HepG2 (cell line): ENCODE results near the gene STAT4. TPM values are rescaled to one million over a fixed set of nuclear protein-coding genes. Genes with fewer than 3 reads are reported as not detected.

ENCODE experiments used
- ATAC-seq: fragments of 200-7000 bp; cut with Tn5 transposase; 3 replicates; pipeline ENCODE4 v1.9.1; 2020; ENCODE audit warnings: mild to moderate bottlenecking, moderate library complexity
- BruUV-seq: library from RNA; stranded (reverse); fragments of 400-500 nt; replicated peaks from 2 replicates; lab custom pipeline; 2021; lab: Mats Ljungman, UMichigan
- CTCF ChIA-PET: fragments of 300-600 bp; formaldehyde crosslinking; extraction: SDS; loops from one replicate; lab custom pipeline; 2021; ENCODE audit warnings: low total read pairs, inconsistent platforms, low intra/inter-chr PET ratio; lab: Yijun Ruan, JAX
- POLR2A ChIA-PET: fragments of 350-600 bp; sonication (Branson Sonifier 250); formaldehyde crosslinking; loops from one replicate; lab custom pipeline; 2020; ENCODE audit warnings: antibody characterized with exemption, inconsistent platforms; lab: Yijun Ruan, JAX
- DNase-seq: peaks from one replicate; pipeline ENCODE4 v3.0.0-alpha.2; 2015; ENCODE audit warnings: low spot score
- FAIRE-seq: peaks from 3 replicates; lab custom pipeline; 2011; peaks lifted over from hg19 to GRCh38; lab: Jason Lieb, UNC
- H2AFZ ChIP-seq: one replicate; pipeline ENCODE4 v1.6.1; 2011; ENCODE audit warnings: low read length, inconsistent platforms
- H3K27ac ChIP-seq: fragments of 300-600 bp; 3 replicates; pipeline ENCODE4 v1.8.0; 2011; ENCODE audit warnings: mixed run types, mild to moderate bottlenecking, mixed read lengths, low read length, inconsistent platforms; ENCODE audit not compliant: insufficient read depth; ENCODE audit errors: extremely low read length
- H3K27me3 ChIP-seq, 2 experiments: fragments of 200-600 bp in 1 of 2; 2 replicates in 1 of 2; 3 replicates in 1 of 2; pipeline versions ENCODE4 v1.6.0 to v1.8.0; 2011; ENCODE audit warnings: low read length in 2 of 2, mild to moderate bottlenecking in 2 of 2, moderate library complexity in 2 of 2, inconsistent platforms in 1 of 2; ENCODE audit not compliant: insufficient read depth in 2 of 2, control insufficient read depth in 1 of 2
- H3K36me3 ChIP-seq, 2 experiments: fragments of 200-600 bp in 1 of 2; replicated peaks in 1 of 2; 2 replicates in 1 of 2; 3 replicates in 1 of 2; pipeline versions ENCODE4 v1.5.1 to v1.8.0; 2011; ENCODE audit warnings: low read length in 2 of 2, inconsistent platforms in 1 of 2; ENCODE audit not compliant: insufficient read depth in 2 of 2, control insufficient read depth in 1 of 2
- H3K4me1 ChIP-seq: 2 replicates; pipeline ENCODE4 v1.5.1; 2012; ENCODE audit warnings: low read length, inconsistent platforms; ENCODE audit not compliant: insufficient read depth
- H3K4me2 ChIP-seq: 2 replicates; pipeline ENCODE4 v1.6.0; 2011; ENCODE audit warnings: low read depth, low read length, inconsistent platforms
- H3K4me3 ChIP-seq, 3 experiments: fragments of 200-600 bp in 1 of 3; sonication (generic), shearing (Covaris generic) in 1 of 3; replicated peaks in 1 of 3; 2 replicates each; pipeline ENCODE4 v1.5.1; 2011 to 2016; ENCODE audit warnings: low read length in 3 of 3, inconsistent platforms in 2 of 3, low read depth in 2 of 3, mild to moderate bottlenecking in 2 of 3, control low read depth in 1 of 3, mixed read lengths in 1 of 3; ENCODE audit not compliant: insufficient read depth in 1 of 3
- H3K79me2 ChIP-seq: one replicate; pipeline ENCODE4 v1.6.1; 2011; ENCODE audit warnings: low read length, inconsistent platforms; ENCODE audit not compliant: insufficient read depth
- H3K9ac ChIP-seq: 2 replicates; pipeline ENCODE4 v1.6.0; 2011; ENCODE audit warnings: mild to moderate bottlenecking, low read depth, low read length, inconsistent platforms; ENCODE audit not compliant: insufficient read depth
- H3K9me3 ChIP-seq: 2 replicates; pipeline ENCODE4 v1.5.1; 2012; ENCODE audit warnings: mild to moderate bottlenecking, low read length
- H4K20me1 ChIP-seq: 2 replicates; pipeline ENCODE4 v1.6.0; 2011; ENCODE audit warnings: inconsistent platforms, mild to moderate bottlenecking, low read length, moderate library complexity; ENCODE audit not compliant: insufficient read depth
- ARNTL ChIP-seq: sonication (generic); formaldehyde crosslinking; IDR thresholded peaks from 2 replicates; pipeline ENCODE4 v1.4.0; 2020; ENCODE audit warnings: mild to moderate bottlenecking, missing genetic modification reagents
- ATF7 ChIP-seq, 2 experiments: fragments of 450-650 bp in 1 of 2; sonication (generic) in 1 of 2; formaldehyde crosslinking in 1 of 2; IDR thresholded peaks; 2 replicates each; pipeline versions ENCODE4 v1.4.0 to v1.6.1; 2016 to 2020; ENCODE audit warnings: antibody characterized with exemption in 1 of 2, mild to moderate bottlenecking in 1 of 2, missing genetic modification reagents in 1 of 2
- CEBPG ChIP-seq: IDR thresholded peaks from 2 replicates; pipeline ENCODE4 v1.6.1; 2016
- GFI1 ChIP-seq: sonication (generic); formaldehyde crosslinking; IDR thresholded peaks from 2 replicates; pipeline ENCODE4 v1.5.0; 2020; ENCODE audit warnings: missing genetic modification reagents, mild to moderate bottlenecking, borderline replicate concordance
- MED1 ChIP-seq: sonication (generic); formaldehyde crosslinking; IDR thresholded peaks from 2 replicates; pipeline ENCODE4 v1.4.0; 2020; ENCODE audit warnings: missing genetic modification reagents
- NR3C1 ChIP-seq: sonication (generic); formaldehyde crosslinking; IDR thresholded peaks from 2 replicates; pipeline ENCODE4 v1.4.0; 2020; ENCODE audit warnings: missing genetic modification reagents
- TCF7L2 ChIP-seq: IDR thresholded peaks from 2 replicates; pipeline ENCODE4 v1.6.1; 2011; ENCODE audit warnings: mild to moderate bottlenecking, low read depth, low read length, moderate library complexity
- ZEB1 ChIP-seq: IDR thresholded peaks from 2 replicates; pipeline ENCODE4 v1.6.1; 2012; ENCODE audit warnings: mild to moderate bottlenecking, low read depth, inconsistent platforms; ENCODE audit not compliant: insufficient replicate concordance
- ZFP62 ChIP-seq: sonication (generic); formaldehyde crosslinking; IDR thresholded peaks from 2 replicates; pipeline ENCODE4 v1.4.0; 2020; ENCODE audit warnings: missing genetic modification reagents
- ZKSCAN8 ChIP-seq: IDR thresholded peaks from 2 replicates; pipeline ENCODE4 v1.6.1; 2016; ENCODE audit warnings: borderline replicate concordance, missing genetic modification reagents, missing compliant biosample characterization
- ZNF460 ChIP-seq: sonication (generic); formaldehyde crosslinking; IDR thresholded peaks from 2 replicates; pipeline ENCODE4 v1.5.1; 2020; ENCODE audit warnings: missing genetic modification reagents, mild to moderate bottlenecking, borderline replicate concordance
- ZNF563 ChIP-seq: sonication (generic); formaldehyde crosslinking; IDR thresholded peaks from 2 replicates; pipeline ENCODE4 v1.8.0; 2022; ENCODE audit warnings: mild to moderate bottlenecking, moderate library complexity, missing genetic modification reagents
- ZNF607 ChIP-seq: sonication (generic); formaldehyde crosslinking; IDR thresholded peaks from 2 replicates; pipeline ENCODE4 v1.5.1; 2020; ENCODE audit warnings: missing genetic modification reagents, mild to moderate bottlenecking, borderline replicate concordance
- ZNF629 ChIP-seq: sonication (generic); formaldehyde crosslinking; conservative IDR thresholded peaks from 2 replicates; pipeline ENCODE4 v1.5.0; 2020; ENCODE audit warnings: missing genetic modification reagents
- ZNF678 ChIP-seq: sonication (generic); formaldehyde crosslinking; IDR thresholded peaks from 2 replicates; pipeline ENCODE4 v1.4.0; 2020; ENCODE audit warnings: mild to moderate bottlenecking, missing genetic modification reagents
- WGBS: methylation state at CpG from one replicate; pipeline ENCODE4 v1.1.6; 2017; ENCODE audit warnings: low lambda C conversion rate; 5-methylcytosine and 5-hydroxymethylcytosine counted together
- in situ Hi-C: cut with HindIII; loops from 2 replicates; pipeline ENCODE4 v1.10.0; 2017; ENCODE audit warnings: low pct_unique_long_range_greater_than_20kb; ENCODE audit not compliant: extremely low pct_ligation_motif_present
- intact Hi-C: fragments of 100-400 bp; cut with micrococcal nuclease; formaldehyde crosslinking; loops from one replicate; pipeline ENCODE4 v1.10.0; 2022; ENCODE audit not compliant: unreplicated experiment
- polyA plus RNA-seq, 8 experiments: library from polyadenylated mRNA; depleted of rRNA in 3 of 8; stranded (reverse) in 7 of 8; unstranded in 1 of 8; fragments of >200 nt; fragmentation: Illumina TruSeq in 4 of 8; extraction: Trizol in 4 of 8; gene quantifications; 2 replicates each; pipeline versions ENCODE4 v1.2.1 to v1.2.3, GENCODE V29; 2011 to 2016; ENCODE audit warnings: low read depth in 4 of 8, missing spikeins in 1 of 8, mixed read lengths in 1 of 8; ENCODE audit not compliant: insufficient read depth in 1 of 8
- total RNA-seq, 5 experiments: library from RNA; depleted of rRNA; stranded (reverse); fragments of >200 nt; fragmentation: Illumina TruSeq; extraction: Trizol; gene quantifications; 2 replicates each; pipeline ENCODE4 v1.2.3, GENCODE V29; 2016; ENCODE audit warnings: low read depth in 1 of 5
- TF ChIP-seq, protein P1 (sequence below): sonication (generic); formaldehyde crosslinking; IDR thresholded peaks from 2 replicates; pipeline ENCODE4 v1.4.0; 2020; ENCODE audit warnings: missing genetic modification reagents

STAT4 gene
- total and polyA plus RNA-seq, 2 of the 13 experiments (the other 11 are each of a cell fraction or from before 2014, with no cell fraction given), result 0.37 TPM; not detected in 1

DNA sequence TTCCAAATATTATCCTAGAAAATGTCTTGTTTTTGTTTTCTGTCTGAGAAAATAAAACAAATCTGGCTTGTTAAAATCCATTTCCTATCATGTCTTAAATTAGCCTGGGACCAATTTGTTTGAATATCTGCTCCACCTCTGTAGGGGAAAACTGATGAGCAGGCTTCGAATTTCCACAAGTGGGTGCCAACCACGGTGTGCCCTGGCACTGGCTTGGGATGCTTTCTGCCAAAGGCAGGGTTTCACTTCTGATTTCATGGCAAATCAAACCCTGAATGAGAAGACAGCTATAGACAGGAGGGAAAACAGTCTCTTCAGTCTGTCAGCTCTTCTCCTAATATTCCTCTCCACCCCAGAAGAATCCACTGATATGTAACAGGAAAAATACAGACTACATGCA lies 33.7 kb upstream of the STAT4 start:
- Histone ChIP-seq H3K9ac (no peak overlapping the region), H2AFZ (no peak overlapping the region), H3K27me3 (no peaks in the 10 kb centered on the region), H3K27ac (no peak overlapping the region), H3K79me2 (no peaks in the 10 kb centered on the region), H3K4me1 (0 out of 2 replicates have a peak, but pooled peaks cover 10% of the 10 kb centered on the region), H3K9me3 (no peaks in the 10 kb centered on the region), H4K20me1 (no peaks in the 10 kb centered on the region), H3K36me3 (no peaks in the 10 kb centered on the region), H3K4me3 (no peak overlapping the region), H3K4me2 (no peak overlapping the region)
- DNase-seq, result no peak
- 7% methylated on average over 2 of the region's 2 CpGs for WGBS
- in situ Hi-C loops (no loop called here), intact Hi-C loops (no loop called here)
- BruUV-seq, result no TSS peak
- ATAC-seq, result no peak
- ChIA-PET POLR2A (no interaction called here), CTCF (no interaction called here)
- FAIRE-seq, result no peak
- no peak for TF ChIP-seq ZNF460 (CRISPR knock-in tag)
- TF ChIP-seq NR3C1 (CRISPR knock-in tag), result no peak
- no peak for TF ChIP-seq ZFP62 (CRISPR knock-in tag)
- TF ChIP-seq TCF7L2, result no peak
- TF ChIP-seq GFI1 (CRISPR knock-in tag), result no peak
- TF ChIP-seq ATF7 (IDR thresholded peaks at IDR 0.05), result no peak
- no peak for TF ChIP-seq ATF7 (CRISPR knock-in tag; IDR thresholded peaks at IDR 0.05)
- no peak for TF ChIP-seq CEBPG
- TF ChIP-seq ZKSCAN8, result no peak
- no peak for TF ChIP-seq ZNF607 (CRISPR knock-in tag)
- TF ChIP-seq, protein P1, sequence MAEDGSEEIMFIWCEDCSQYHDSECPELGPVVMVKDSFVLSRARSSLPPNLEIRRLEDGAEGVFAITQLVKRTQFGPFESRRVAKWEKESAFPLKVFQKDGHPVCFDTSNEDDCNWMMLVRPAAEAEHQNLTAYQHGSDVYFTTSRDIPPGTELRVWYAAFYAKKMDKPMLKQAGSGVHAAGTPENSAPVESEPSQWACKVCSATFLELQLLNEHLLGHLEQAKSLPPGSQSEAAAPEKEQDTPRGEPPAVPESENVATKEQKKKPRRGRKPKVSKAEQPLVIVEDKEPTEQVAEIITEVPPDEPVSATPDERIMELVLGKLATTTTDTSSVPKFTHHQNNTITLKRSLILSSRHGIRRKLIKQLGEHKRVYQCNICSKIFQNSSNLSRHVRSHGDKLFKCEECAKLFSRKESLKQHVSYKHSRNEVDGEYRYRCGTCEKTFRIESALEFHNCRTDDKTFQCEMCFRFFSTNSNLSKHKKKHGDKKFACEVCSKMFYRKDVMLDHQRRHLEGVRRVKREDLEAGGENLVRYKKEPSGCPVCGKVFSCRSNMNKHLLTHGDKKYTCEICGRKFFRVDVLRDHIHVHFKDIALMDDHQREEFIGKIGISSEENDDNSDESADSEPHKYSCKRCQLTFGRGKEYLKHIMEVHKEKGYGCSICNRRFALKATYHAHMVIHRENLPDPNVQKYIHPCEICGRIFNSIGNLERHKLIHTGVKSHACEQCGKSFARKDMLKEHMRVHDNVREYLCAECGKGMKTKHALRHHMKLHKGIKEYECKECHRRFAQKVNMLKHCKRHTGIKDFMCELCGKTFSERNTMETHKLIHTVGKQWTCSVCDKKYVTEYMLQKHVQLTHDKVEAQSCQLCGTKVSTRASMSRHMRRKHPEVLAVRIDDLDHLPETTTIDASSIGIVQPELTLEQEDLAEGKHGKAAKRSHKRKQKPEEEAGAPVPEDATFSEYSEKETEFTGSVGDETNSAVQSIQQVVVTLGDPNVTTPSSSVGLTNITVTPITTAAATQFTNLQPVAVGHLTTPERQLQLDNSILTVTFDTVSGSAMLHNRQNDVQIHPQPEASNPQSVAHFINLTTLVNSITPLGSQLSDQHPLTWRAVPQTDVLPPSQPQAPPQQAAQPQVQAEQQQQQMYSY (CRISPR knock-in tag), result no peak
- no peak for TF ChIP-seq ARNTL (CRISPR knock-in tag)
- no peak for TF ChIP-seq ZNF678 (CRISPR knock-in tag)
- no peak for TF ChIP-seq MED1 (CRISPR knock-in tag)
- TF ChIP-seq ZEB1, result no peak
- no peak for TF ChIP-seq ZNF563 (CRISPR knock-in tag)
- no peak for TF ChIP-seq ZNF629 (CRISPR knock-in tag)
